Measurements from ENCODE around the gene MCM3AP.

MCM3AP gene

DNA sequence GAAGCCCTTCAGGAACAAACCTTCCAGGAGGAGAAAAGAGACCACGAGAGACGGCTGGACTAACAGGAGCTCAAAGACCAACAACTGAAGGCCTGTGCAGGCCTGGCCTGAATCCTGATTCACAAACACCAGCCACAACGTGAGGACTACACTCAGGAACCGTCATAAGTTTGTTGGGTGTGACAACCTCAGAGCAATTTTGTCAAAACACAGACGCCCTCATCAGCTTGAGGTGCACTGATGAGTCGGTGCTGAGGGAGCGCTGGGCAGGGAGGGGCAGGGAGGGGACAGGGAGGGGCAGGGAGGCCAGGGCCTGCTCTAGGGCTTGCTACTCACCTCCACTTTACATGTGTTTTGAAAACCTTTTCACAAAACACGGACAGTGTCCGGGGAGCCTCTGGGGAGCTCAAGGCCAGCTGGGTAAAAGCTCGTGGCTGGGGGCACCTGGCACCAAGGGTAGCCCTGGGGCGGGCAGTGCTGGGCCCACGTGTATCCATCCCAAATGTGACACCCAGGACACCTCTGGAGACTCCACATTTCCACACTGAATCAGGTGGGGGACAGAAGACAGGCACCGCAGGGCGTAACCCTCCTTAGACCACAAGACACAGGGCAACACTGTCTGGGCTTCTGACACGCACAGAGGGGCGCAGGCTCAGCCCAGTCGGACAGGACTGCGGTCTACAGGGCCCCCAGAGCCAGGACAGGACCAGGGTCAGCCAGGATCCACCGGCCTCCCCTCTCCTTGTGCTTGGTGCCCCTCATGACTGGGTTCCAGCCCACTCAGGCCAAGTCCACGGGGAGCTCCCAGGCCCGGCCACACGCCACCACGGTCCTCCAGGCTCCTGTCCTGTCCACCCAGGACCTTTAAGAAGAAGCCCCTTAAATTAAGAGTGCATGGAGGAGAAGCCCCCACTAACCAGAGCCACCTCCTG lies 73.4 kb downstream of the MCM3AP start:
- DNase-seq = no peak
- TF ChIP-seq CTCF (IDR thresholded peaks at IDR 0.05; ENCODE audit: low read depth, low read length, missing control alignments) = no peak
- in situ Hi-C loops (cut with HindIII; ENCODE audit: low pct_ligation_motif_present, low sequenced_read_pairs) = no loop called here
- no peak overlapping the region for H3K4me3 ChIP-seq (ENCODE audit: low read depth, low read length)
- H3K27me3 ChIP-seq (replicated peaks) = no peaks in the 10 kb centered on the region
- H3K36me3 ChIP-seq (replicated peaks) = peaks cover 62% of the 10 kb centered on the region
- H3K27ac ChIP-seq = no peak overlapping the region

DNA sequence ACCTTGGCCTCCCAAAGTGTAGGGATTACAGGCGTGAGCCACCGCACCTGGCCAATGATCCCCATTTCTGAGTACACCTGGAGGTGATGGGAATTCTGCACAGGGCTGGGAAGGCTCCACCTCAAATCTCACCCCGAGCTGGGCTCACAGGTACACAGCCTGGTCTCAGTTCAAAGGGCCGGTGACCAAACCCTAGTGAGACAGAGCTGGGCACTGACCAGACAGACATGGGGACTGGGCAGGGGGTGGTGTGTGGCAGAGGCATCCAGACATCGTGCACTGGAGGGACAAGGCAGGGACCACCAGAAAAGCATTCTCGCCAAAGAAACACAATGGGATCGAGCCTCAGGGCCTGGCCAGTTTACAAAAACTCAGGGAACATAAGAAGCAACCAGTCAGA lies 74.0 kb downstream of the MCM3AP start:
- DNase-seq = no peak
- no peak for TF ChIP-seq CTCF (IDR thresholded peaks at IDR 0.05; ENCODE audit: low read depth, low read length, missing control alignments)
- in situ Hi-C loops (cut with HindIII; ENCODE audit: low pct_ligation_motif_present, low sequenced_read_pairs) = no loop called here
- no peak overlapping the region for H3K27ac ChIP-seq
- H3K27me3 ChIP-seq (replicated peaks) = no peaks in the 10 kb centered on the region
- H3K4me3 ChIP-seq (ENCODE audit: low read depth, low read length) = no peak overlapping the region
- H3K36me3 ChIP-seq (replicated peaks) = peaks cover 64% of the 10 kb centered on the region

GRCh38 chr21:46210378-46211136 lies 74.9 kb downstream of the MCM3AP start:
- no peak for DNase-seq
- Histone ChIP-seq H3K27me3 (replicated peaks) (no peaks in the 10 kb centered on the region), H3K4me3 (ENCODE audit: low read depth, low read length) (no peak overlapping the region), H3K36me3 (replicated peaks) (peaks cover 64% of the 10 kb centered on the region), H3K27ac (no peak overlapping the region)
- in situ Hi-C loops (cut with HindIII; ENCODE audit: low pct_ligation_motif_present, low sequenced_read_pairs) = no loop called here
- TF ChIP-seq CTCF (IDR thresholded peaks at IDR 0.05; ENCODE audit: low read depth, low read length, missing control alignments) = peak; percentile 16

DNA sequence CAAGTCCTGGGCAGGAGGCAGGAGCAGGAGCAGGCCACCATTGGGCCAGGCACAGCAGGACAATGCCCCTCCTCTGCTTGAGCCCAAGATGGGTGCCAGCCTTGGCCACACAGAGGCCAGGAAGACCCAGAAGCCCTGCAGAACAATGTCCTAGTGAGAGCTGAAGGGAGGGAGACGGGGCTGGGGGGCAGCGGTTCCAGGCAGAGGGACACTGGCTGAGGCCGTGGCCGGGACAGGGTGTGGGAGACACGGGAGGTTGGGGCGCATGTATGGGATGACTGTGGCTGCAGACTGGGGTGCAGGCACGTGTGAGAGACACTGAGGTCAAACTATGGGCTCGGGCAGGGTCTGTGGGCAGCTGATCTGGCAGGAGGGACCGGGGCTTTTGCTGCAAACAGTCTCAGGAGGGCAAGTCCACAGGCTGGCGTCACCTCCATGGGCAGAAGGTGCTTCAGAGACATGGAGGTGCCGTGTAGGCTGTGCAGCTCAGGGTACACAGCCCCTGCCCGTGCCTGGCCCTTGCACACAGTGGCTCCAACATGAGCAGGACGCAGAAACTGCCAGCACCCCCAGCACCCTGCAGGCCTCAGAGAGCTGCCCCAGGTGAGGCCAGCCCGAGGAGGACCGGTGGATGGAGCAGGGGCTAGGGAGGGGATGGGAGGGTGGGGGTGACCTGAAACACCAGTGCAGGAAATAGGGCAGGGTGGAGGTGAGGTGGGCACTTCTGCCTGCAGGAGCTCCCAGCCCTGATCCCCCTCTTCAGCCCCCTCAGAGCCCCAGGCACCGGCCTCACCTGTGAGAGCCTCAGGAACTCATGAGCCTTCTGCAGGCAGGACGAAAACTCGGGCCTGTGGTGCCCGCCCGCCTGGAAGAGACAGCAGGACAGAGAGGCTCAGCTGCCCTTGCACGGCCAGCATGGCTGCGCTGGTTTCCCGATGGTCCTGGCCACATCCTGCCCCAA lies 76.4 kb downstream of the MCM3AP start:
- H3K27ac ChIP-seq = no peak overlapping the region
- in situ Hi-C loops (cut with HindIII; ENCODE audit: low pct_ligation_motif_present, low sequenced_read_pairs) = no loop called here
- H3K4me3 ChIP-seq (ENCODE audit: low read depth, low read length) = no peak overlapping the region
- peaks cover 70% of the 10 kb centered on the region for H3K36me3 ChIP-seq (replicated peaks)
- H3K27me3 ChIP-seq (replicated peaks) = no peaks in the 10 kb centered on the region
- TF ChIP-seq CTCF (IDR thresholded peaks at IDR 0.05; ENCODE audit: low read depth, low read length, missing control alignments) = no peak
- no peak for DNase-seq

GRCh38 chr21:46207920-46208591 lies 77.4 kb downstream of the MCM3AP start:
- Histone ChIP-seq H3K36me3 (replicated peaks) (peaks cover 69% of the 10 kb centered on the region), H3K4me3 (ENCODE audit: low read depth, low read length) (no peak overlapping the region), H3K27ac (no peak overlapping the region), H3K27me3 (replicated peaks) (no peaks in the 10 kb centered on the region)
- in situ Hi-C loops (cut with HindIII; ENCODE audit: low pct_ligation_motif_present, low sequenced_read_pairs) = no loop called here
- no peak for TF ChIP-seq CTCF (IDR thresholded peaks at IDR 0.05; ENCODE audit: low read depth, low read length, missing control alignments)
- DNase-seq = no peak
